Measurements from ENCODE around the gene RNF220.

GRCh38 chr1:44592208-44593145, 187.4 kb downstream of the RNF220 start:
- no peak for TF ChIP-seq CTCF (conservative IDR thresholded peaks at IDR 0.05; ENCODE audit: low read depth, low read length)
- TF ChIP-seq EZH2 (IDR thresholded peaks at IDR 0.05; ENCODE audit: low read length, unreplicated experiment), result no peak
- no peak for TF ChIP-seq EZH2phosphoT487 (IDR thresholded peaks at IDR 0.05; ENCODE audit: borderline replicate concordance, low read length)
